ENCODE data around the gene MON1A.
A peak's percentile ranks its signal among the peaks of the same experiment; 100 is the strongest.
"Not testable (repeated sequence)": the region's sequence is repeated elsewhere in the genome, so short reads cannot be mapped to it uniquely, and the experiment has no call there.

The MON1A gene

GRCh38 chr3:49916686-49917085 is 12.9 kb downstream of the MON1A start:
- no peak for DNase-seq

GRCh38 chr3:49914906-49915305 is 14.7 kb downstream of the MON1A start:
- no peak for DNase-seq

- DNase-seq, result no peak
Observed at GRCh38 chr3:49912881-49913281, 16.7 kb downstream of the MON1A start.

- no peak for DNase-seq
Observed at GRCh38 chr3:49911611-49912010, 18.0 kb downstream of the MON1A start.

GRCh38 chr3:49911124-49911420 is 18.5 kb downstream of the MON1A start:
- no peak for DNase-seq

GRCh38 chr3:49910409-49911123 is 19.0 kb downstream of the MON1A start:
- no peak for DNase-seq

GRCh38 chr3:49908373-49909199 is 21.0 kb downstream of the MON1A start:
- no peak for DNase-seq

GRCh38 chr3:49906073-49906743 is 23.4 kb downstream of the MON1A start:
- DNase-seq, result peak; percentile 39

GRCh38 chr3:49904448-49904847 is 25.2 kb downstream of the MON1A start:
- not testable (repeated sequence) for DNase-seq

GRCh38 chr3:49903451-49904424 is 25.9 kb downstream of the MON1A start, which contains the start of gene MST1R:
TSS of gene MST1R (minus strand) at chr3:49903873. CDS start at chr3:49903609, 264 bp downstream.
- peak; percentile 83 for DNase-seq

- DNase-seq, result no peak
Observed at GRCh38 chr3:49902511-49903345, 26.9 kb downstream of the MON1A start.

- DNase-seq, result no peak
Observed at GRCh38 chr3:49901366-49902339, 28.0 kb downstream of the MON1A start.

- DNase-seq, result no peak
Observed at GRCh38 chr3:49900491-49901153, 29.0 kb downstream of the MON1A start.

- DNase-seq, result no peak
Observed at GRCh38 chr3:49899815-49900214, 29.8 kb downstream of the MON1A start.

- DNase-seq, result no peak
Observed at GRCh38 chr3:49898991-49899390, 30.6 kb downstream of the MON1A start.

- DNase-seq, result no peak
Observed at GRCh38 chr3:49896345-49896744, 33.3 kb downstream of the MON1A start.

GRCh38 chr3:49895791-49896190 is 33.8 kb downstream of the MON1A start:
- no peak for DNase-seq

- DNase-seq, result no peak
Observed at GRCh38 chr3:49889296-49889695, 40.3 kb downstream of the MON1A start.

- no peak for DNase-seq
Observed at GRCh38 chr3:49886922-49887265, 42.7 kb downstream of the MON1A start.

- no peak for DNase-seq
Observed at GRCh38 chr3:49883998-49884397, 45.6 kb downstream of the MON1A start.

Measured in activated gamma-delta T cell treated with Interleukin-2 at 50 U/mL for 16 hours (primary cell).